Prostate gland (tissue), 2 donors: ENCODE data around the gene STX12.

Experiments used
- POLR2A ChIP-seq: fragments of 450-650 bp; IDR thresholded peaks from one replicate; pipeline ENCODE4 v1.6.1; 2016; ENCODE audit warnings: antibody characterized with exemption, mild to moderate bottlenecking
- POLR2AphosphoS5 ChIP-seq: sonication (generic); formaldehyde crosslinking; IDR thresholded peaks from one replicate; pipeline ENCODE4 v1.6.1; 2017; ENCODE audit warnings: antibody characterized with exemption
- TF ChIP-seq, protein P1 (sequence below), 4 experiments: fragments of 200-600 bp in 2 of 4; fragments of 450-650 bp in 2 of 4; sonication (generic) in 2 of 4; IDR thresholded peaks; 1 replicate in 3 of 4; 2 replicates in 1 of 4; pipeline ENCODE4 v1.5.1; 2016 to 2019; ENCODE audit warnings: antibody characterized with exemption in 4 of 4, mild to moderate bottlenecking in 2 of 4, moderate library complexity in 2 of 4

DNA sequence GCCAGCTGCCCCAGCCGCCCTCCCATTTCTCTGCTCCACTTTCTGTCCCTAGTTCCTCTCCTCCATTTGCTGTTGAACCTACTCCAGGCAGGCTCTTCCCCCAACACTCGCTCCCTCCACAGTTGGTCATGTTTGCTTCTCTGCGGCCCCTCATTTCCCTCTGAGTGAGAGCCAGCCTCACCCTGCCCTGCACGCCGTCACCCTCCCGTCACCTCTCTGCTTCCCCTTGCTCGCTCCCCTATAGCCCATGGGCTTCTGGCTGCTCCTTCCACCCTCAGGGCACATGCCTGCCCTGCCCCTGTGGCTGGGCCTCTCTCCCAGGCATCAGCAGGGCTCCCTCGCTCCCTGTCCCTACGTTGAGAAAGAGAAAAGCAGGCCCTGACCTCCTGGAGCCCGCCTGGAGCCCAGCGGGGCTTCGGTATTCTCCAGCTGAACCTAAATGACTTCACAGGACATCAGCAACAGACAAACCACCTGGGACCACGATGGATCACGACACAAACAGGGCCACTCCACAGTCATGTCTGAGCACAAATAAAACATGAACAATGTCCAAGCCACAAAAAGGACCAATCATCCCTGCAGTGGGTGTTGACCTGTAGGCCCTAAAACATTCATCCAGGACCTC, 86.0 kb downstream of the STX12 start:
- TF ChIP-seq, protein P1, sequence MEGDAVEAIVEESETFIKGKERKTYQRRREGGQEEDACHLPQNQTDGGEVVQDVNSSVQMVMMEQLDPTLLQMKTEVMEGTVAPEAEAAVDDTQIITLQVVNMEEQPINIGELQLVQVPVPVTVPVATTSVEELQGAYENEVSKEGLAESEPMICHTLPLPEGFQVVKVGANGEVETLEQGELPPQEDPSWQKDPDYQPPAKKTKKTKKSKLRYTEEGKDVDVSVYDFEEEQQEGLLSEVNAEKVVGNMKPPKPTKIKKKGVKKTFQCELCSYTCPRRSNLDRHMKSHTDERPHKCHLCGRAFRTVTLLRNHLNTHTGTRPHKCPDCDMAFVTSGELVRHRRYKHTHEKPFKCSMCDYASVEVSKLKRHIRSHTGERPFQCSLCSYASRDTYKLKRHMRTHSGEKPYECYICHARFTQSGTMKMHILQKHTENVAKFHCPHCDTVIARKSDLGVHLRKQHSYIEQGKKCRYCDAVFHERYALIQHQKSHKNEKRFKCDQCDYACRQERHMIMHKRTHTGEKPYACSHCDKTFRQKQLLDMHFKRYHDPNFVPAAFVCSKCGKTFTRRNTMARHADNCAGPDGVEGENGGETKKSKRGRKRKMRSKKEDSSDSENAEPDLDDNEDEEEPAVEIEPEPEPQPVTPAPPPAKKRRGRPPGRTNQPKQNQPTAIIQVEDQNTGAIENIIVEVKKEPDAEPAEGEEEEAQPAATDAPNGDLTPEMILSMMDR (IDR thresholded peaks at IDR 0.05), result no peak
- no peak for TF ChIP-seq POLR2AphosphoS5
- no peak for TF ChIP-seq POLR2A
